Measurements from ENCODE around the gene GSTM3.

Gene GSTM3

DNA sequence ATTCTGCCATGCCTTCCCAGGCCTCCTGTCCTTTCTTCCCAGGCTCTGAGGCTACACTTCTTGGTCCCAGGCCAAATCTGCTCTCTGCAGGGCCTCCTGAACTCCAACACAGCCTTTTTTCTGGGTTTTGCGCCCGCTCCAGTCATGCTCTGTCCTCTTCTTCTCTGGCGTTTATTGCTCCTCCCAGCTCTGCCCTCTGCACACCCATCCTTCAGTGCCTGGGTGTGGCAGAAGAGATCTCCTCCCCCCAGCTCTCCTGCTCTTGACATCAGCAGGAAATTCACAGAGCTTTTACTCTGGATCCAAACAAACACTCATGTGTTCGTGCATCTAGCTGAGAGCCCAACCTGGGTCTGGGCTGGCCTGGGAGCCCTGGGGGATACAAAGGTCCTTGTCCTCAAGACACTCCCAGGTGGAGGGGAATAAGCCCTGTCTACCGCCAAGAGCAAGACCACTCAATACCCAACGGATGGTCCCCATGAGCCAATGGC is 45.7 kb upstream of the GSTM3 start:
- peak; percentile 34 for DNase-seq (ENCODE audit: low read depth)
- H3K4me3 ChIP-seq (ENCODE audit: low read length), result no peak overlapping the region
- TF ChIP-seq, protein P1, sequence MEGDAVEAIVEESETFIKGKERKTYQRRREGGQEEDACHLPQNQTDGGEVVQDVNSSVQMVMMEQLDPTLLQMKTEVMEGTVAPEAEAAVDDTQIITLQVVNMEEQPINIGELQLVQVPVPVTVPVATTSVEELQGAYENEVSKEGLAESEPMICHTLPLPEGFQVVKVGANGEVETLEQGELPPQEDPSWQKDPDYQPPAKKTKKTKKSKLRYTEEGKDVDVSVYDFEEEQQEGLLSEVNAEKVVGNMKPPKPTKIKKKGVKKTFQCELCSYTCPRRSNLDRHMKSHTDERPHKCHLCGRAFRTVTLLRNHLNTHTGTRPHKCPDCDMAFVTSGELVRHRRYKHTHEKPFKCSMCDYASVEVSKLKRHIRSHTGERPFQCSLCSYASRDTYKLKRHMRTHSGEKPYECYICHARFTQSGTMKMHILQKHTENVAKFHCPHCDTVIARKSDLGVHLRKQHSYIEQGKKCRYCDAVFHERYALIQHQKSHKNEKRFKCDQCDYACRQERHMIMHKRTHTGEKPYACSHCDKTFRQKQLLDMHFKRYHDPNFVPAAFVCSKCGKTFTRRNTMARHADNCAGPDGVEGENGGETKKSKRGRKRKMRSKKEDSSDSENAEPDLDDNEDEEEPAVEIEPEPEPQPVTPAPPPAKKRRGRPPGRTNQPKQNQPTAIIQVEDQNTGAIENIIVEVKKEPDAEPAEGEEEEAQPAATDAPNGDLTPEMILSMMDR (IDR thresholded peaks at IDR 0.05; ENCODE audit: insufficient read depth, low read depth, low read length, missing control alignments), result no peak

DNA sequence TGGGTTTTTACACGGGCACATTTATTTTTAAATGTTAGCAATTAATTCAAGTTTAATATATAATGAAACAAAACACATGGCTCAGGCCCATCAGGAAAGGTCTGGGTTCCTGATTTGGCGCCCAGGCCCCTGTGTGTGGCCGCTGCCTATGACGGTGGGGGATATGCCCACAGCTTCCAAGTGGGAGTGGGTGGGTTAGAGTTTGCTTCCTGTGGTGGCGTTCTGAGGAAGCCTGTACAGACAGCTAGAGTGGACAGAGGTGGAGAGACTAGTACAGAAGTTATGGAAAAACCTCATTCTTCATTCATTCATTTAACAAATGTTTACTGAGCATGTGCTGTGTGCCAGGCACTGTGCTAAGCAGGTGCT is 45.3 kb upstream of the GSTM3 start:
- DNase-seq (ENCODE audit: low read depth), result no peak
- TF ChIP-seq, protein P1 (IDR thresholded peaks at IDR 0.05; ENCODE audit: insufficient read depth, low read depth, low read length, missing control alignments), result no peak
- H3K4me3 ChIP-seq (ENCODE audit: low read length), result no peak overlapping the region

DNA sequence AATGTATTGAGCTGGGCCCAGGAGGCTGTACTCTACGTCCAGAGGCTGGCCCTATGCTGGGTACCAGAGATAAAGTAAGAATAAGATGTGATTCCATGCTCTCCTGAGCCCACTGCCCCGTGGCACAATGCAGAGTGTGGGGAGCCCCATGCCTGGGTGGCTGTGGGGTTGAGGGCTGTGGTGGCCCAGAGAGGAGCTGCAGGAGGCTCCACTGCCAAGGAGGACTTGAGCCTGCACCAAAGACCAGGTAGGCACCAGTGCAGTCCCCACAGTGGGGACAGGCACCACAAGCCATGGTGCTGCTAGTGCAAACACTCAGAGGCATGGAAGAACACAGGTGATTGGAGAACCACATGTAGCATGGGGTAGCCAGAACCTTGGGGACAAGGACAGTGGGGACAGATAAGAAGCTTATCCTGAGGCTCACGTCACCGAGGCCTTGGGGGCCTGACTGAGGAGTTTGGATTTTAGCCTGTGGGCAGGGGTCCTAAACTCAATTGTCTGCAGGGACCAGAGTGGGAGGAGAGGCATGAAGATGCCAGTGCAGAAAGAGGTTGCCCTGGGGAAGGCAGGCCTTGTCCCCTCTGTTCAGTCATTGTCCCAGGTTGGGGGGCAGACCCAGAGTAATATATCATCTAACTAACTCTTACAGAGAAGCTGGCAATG is 44.7 kb upstream of the GSTM3 start:
- TF ChIP-seq, protein P1 (IDR thresholded peaks at IDR 0.05; ENCODE audit: insufficient read depth, low read depth, low read length, missing control alignments), result no peak
- DNase-seq (ENCODE audit: low read depth), result no peak
- no peak overlapping the region for H3K4me3 ChIP-seq (ENCODE audit: low read length)

DNA sequence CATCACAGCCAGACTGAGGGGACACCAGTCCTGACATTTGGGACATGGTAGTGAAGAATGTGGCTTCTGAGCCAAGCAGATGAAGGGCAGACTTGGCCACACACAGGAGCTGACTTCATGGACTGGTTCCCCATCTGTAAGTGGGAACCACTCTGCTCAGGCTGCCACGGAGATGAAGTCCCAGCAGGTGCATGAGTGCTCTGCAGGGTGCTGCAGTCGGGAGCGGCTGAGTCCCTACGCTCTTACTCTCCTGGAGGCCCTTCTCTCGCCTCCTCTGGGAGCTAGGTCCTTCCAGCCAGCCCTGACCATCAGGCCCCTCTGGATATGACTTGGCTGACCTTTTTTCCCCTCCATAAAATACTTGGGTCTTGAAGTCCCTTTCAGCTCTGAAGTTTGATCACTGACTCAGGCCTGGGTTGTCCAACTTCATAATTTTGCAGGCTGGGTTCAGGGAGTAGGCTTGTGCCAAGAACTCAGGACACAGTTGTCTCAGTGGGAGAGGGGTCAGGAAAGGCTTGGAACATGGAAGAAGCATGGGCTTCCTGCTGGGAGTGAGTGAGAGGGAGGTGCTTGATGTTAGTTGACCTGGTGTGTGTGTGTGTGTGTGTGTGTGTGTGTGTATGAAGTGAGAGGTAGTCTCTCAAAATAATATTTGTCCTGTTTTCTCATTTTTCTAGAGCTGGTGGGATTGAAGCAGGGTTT is 43.9 kb upstream of the GSTM3 start:
- no peak for DNase-seq (ENCODE audit: low read depth)

DNA sequence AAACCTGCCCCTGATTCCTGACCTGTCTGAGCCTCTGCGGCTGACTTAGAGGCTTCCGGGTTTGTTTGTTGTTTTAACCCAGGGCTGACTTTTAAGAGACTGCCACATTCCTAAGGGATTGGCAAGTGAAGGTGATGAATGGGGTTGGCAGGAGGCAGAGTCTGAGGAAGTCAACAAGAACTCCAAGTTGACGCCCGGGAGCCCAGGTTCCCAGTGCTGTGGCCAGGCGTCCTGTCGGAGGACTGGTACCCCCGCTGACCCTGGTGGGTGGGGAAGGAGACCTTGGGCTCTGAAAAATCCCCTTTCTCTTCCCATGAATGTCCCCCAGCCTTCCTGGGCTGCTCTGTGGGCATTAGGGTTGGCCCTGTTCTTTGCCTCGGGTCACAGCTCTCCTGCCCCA is 42.6 kb upstream of the GSTM3 start:
- TF ChIP-seq, protein P1 (IDR thresholded peaks at IDR 0.05; ENCODE audit: insufficient read depth, low read depth, low read length, missing control alignments), result no peak
- no peak overlapping the region for H3K4me3 ChIP-seq (ENCODE audit: low read length)
- peak; percentile 93 for DNase-seq (ENCODE audit: low read depth)

More for the DNA sequence above, 43.9 kb upstream of the GSTM3 start:
- no peak overlapping the region for H3K4me3 ChIP-seq (ENCODE audit: low read length)
- TF ChIP-seq, protein P1 (IDR thresholded peaks at IDR 0.05; ENCODE audit: insufficient read depth, low read depth, low read length, missing control alignments), result no peak

DNA sequence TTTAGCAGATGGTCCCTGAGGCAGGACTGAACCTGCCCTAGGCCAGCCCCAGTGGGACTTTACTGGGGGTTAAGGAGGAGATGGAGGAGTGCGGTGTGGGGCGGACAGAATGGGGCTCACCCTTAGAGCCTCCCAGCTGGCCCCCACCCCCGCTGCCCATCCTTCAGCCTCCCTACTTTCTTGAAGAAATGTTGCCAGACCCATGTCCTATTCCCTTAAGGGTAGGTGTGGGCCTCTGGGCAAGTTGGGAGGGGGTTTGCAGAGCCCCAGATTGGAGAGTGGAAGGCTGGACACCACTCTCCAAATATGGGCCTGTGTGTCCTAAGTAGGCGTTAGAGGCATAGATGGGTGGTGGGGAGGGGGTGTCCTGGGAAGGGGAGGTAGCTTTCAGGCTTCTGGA is 42.1 kb upstream of the GSTM3 start:
- no peak overlapping the region for H3K4me3 ChIP-seq (ENCODE audit: low read length)
- DNase-seq (ENCODE audit: low read depth), result no peak
- TF ChIP-seq, protein P1 (IDR thresholded peaks at IDR 0.05; ENCODE audit: insufficient read depth, low read depth, low read length, missing control alignments), result no peak

Data from epithelial cell of esophagus (primary cell).